HCT116 (cell line): Measurements from ENCODE around the gene XPNPEP1. TPM values are rescaled to one million over a fixed set of nuclear protein-coding genes. Genes with fewer than 3 reads are reported as not detected.

Source experiments
- ATAC-seq: fragments of 200-7000 bp; cut with Tn5 transposase; 2 replicates; pipeline ENCODE4 v1.9.1; 2020; ENCODE audit warnings: mild to moderate bottlenecking, moderate library complexity
- BruUV-seq: library from RNA; stranded (reverse); fragments of 400-500 nt; replicated peaks from 2 replicates; lab custom pipeline; 2021; lab: Mats Ljungman, UMichigan
- CTCF ChIA-PET: fragments of 300-600 bp; sonication (Branson Sonifier 250); formaldehyde crosslinking; loops from one replicate; lab custom pipeline; 2021; ENCODE audit warnings: antibody characterized with exemption; lab: Charles Lee
- POLR2A ChIA-PET: fragments of 300-600, 350-600 bp; sonication (Branson Sonifier 250); formaldehyde crosslinking; loops from one replicate; lab custom pipeline; 2021; ENCODE audit warnings: antibody characterized with exemption; lab: Charles Lee
- RAD21 ChIA-PET, 2 experiments: fragments of 300-600 bp; sonication (Branson Sonifier 250); formaldehyde crosslinking; loops; one replicate each; lab custom pipeline; 2023; ENCODE audit warnings: low total read pairs in 2 of 2; ENCODE audit not compliant: uncharacterized antibody in 2 of 2, unreplicated experiment in 2 of 2, low non-redundant PET in 1 of 2; lab: Charles Lee
- DNase-seq: peaks from one replicate; pipeline ENCODE4 v3.0.0-alpha.2; 2010; ENCODE audit warnings: low read depth, low spot score
- H2AFZ ChIP-seq: fragments of 200-600 bp; shearing (Covaris generic), sonication (generic); 2 replicates; pipeline ENCODE4 v1.6.1; 2017; ENCODE audit warnings: low read depth, mixed run types, mixed read lengths, antibody characterized with exemption, low read length; ENCODE audit not compliant: poor library complexity, severe bottlenecking
- H3K27ac ChIP-seq: 2 replicates; pipeline ENCODE4 v1.5.1; 2012; ENCODE audit warnings: low read depth, low read length
- H3K27me3 ChIP-seq: fragments of 200-600 bp; sonication (generic); 2 replicates; pipeline ENCODE4 v1.6.1; 2016; ENCODE audit warnings: mixed run types, low read length, mixed read lengths; ENCODE audit not compliant: insufficient read depth
- H3K36me3 ChIP-seq, 2 experiments: fragments of 200-500 bp in 1 of 2; fragments of 200-600 bp in 1 of 2; sonication (Bioruptor generic) in 1 of 2; sonication (generic) in 1 of 2; 2 replicates each; pipeline versions ENCODE4 v1.5.1 to v1.6.1; 2014 to 2016; ENCODE audit warnings: low read length in 2 of 2, inconsistent platforms in 1 of 2, mixed read lengths in 1 of 2, mixed run types in 1 of 2; ENCODE audit not compliant: insufficient read depth in 2 of 2, control insufficient read depth in 1 of 2
- H3K4me1 ChIP-seq, 2 experiments: fragments of 200-600 bp in 1 of 2; sonication (generic) in 1 of 2; 2 replicates each; pipeline versions ENCODE4 v1.5.1 to v1.6.1; 2012 to 2017; ENCODE audit warnings: low read length in 2 of 2, inconsistent platforms in 1 of 2, mild to moderate bottlenecking in 1 of 2, mixed read lengths in 1 of 2, mixed run types in 1 of 2, moderate library complexity in 1 of 2; ENCODE audit not compliant: insufficient read depth in 2 of 2, control insufficient read depth in 1 of 2
- H3K4me2 ChIP-seq: fragments of 200-600 bp; sonication (generic); 2 replicates; pipeline ENCODE4 v1.6.1; 2017; ENCODE audit warnings: mixed run types, low read length, mixed read lengths
- H3K4me3 ChIP-seq, 2 experiments: fragments of 200-600 bp in 1 of 2; sonication (generic) in 1 of 2; replicated peaks in 1 of 2; 2 replicates each; pipeline ENCODE4 v1.5.1; 2011 to 2016; ENCODE audit warnings: low read length in 2 of 2, control low read depth in 1 of 2, low read depth in 1 of 2, mild to moderate bottlenecking in 1 of 2, mixed read lengths in 1 of 2, mixed run types in 1 of 2
- H3K79me2 ChIP-seq: fragments of 200-600 bp; sonication (generic); 2 replicates; pipeline ENCODE4 v1.6.1; 2017; ENCODE audit warnings: mild to moderate bottlenecking, mixed run types, low read length, moderate library complexity, mixed read lengths; ENCODE audit not compliant: insufficient read depth
- H3K9ac ChIP-seq: fragments of 200-600 bp; sonication (generic); 2 replicates; pipeline ENCODE4 v1.6.1; 2016; ENCODE audit warnings: low read length, mixed read lengths
- H3K9me2 ChIP-seq: fragments of 200-600 bp; sonication (generic), shearing (Covaris generic); 2 replicates; pipeline ENCODE4 v1.6.1; 2017; ENCODE audit warnings: mixed run types, mild to moderate bottlenecking, moderate library complexity; ENCODE audit not compliant: insufficient read depth
- H3K9me3 ChIP-seq, 2 experiments: fragments of 200-500 bp in 1 of 2; fragments of 200-600 bp in 1 of 2; sonication (Bioruptor generic) in 1 of 2; sonication (generic) in 1 of 2; 2 replicates each; pipeline ENCODE4 v1.6.1; 2014 to 2017; ENCODE audit warnings: low read length in 2 of 2, mixed read lengths in 2 of 2, inconsistent platforms in 1 of 2, low read depth in 1 of 2, mild to moderate bottlenecking in 1 of 2, mixed run types in 1 of 2, moderate library complexity in 1 of 2; ENCODE audit not compliant: control insufficient read depth in 1 of 2, insufficient read depth in 1 of 2
- H4K20me1 ChIP-seq: fragments of 200-600 bp; sonication (generic), shearing (Covaris generic); 2 replicates; pipeline ENCODE4 v1.6.1; 2017; ENCODE audit warnings: mixed run types, mild to moderate bottlenecking, moderate library complexity; ENCODE audit not compliant: insufficient read depth
- CBX3 ChIP-seq: IDR thresholded peaks from 2 replicates; pipeline ENCODE4 v1.6.1; 2012; ENCODE audit warnings: low read depth
- ELF1 ChIP-seq: IDR thresholded peaks from 2 replicates; pipeline ENCODE4 v1.6.1; 2012; ENCODE audit warnings: low read depth, borderline replicate concordance
- POLR2AphosphoS5 ChIP-seq: IDR thresholded peaks from 2 replicates; pipeline ENCODE4 v1.6.1; 2011; ENCODE audit warnings: mild to moderate bottlenecking, low read depth, low read length, moderate library complexity
- SIN3A ChIP-seq: IDR thresholded peaks from 2 replicates; pipeline ENCODE4 v1.6.1; 2012; ENCODE audit warnings: low read depth
- ZBTB33 ChIP-seq: IDR thresholded peaks from 2 replicates; pipeline ENCODE4 v1.6.1; 2011; ENCODE audit warnings: mild to moderate bottlenecking, low read length, moderate library complexity; ENCODE audit not compliant: insufficient replicate concordance; ENCODE audit errors: extremely low read depth
- ZNF274 ChIP-seq: fragments of 200-500 bp; sonication (Bioruptor generic); IDR thresholded peaks from 2 replicates; pipeline ENCODE4 v1.6.1; 2014; ENCODE audit warnings: mild to moderate bottlenecking, low read depth, low read length, inconsistent platforms
- intact Hi-C: fragments of 100-400 bp; cut with micrococcal nuclease; formaldehyde crosslinking; loops from 2 replicates; pipeline ENCODE4 v1.10.0; 2022
- total RNA-seq: library from RNA; stranded (reverse); gene quantifications from one replicate; pipeline ENCODE4 v1.2.1, GENCODE V29; 2021; ENCODE audit not compliant: unreplicated experiment

XPNPEP1 gene
- total RNA-seq, 1 experiment from 2014 or later: 87.3 TPM

DNA sequence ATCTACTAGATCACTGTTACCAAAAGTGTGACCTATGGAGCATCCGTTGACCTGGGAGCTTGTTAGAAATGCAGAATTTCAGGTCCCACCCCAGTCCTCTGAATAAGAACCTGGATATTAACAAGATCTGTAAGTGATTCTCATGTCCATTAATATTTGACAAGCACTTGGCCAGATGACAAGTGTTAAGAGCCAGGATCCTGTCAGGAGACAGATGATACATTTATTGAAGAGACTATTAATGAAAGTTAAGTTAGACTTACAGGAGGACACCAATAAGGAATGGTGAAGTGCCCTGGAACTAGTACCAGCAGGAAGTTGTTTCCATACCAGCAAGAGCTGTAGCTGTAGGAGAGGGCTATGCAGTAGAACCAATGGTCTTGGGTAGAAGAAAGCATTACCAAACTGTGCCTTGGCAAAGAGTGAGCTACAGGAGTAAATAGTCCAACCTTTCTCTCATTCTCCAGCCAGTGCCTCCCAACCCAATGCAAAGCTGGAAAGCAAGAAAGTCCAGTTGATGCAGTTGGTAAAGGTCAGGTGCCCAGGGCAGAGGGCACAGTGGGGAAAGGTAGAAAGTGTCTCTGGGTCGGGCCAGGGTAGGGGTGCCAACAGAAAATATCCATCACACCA is 49.2 kb upstream of the XPNPEP1 start (continued):
- TF ChIP-seq CBX3 (no peak), ZNF274 (no peak), ZBTB33 (no peak), ELF1 (no peak)
- TF ChIP-seq, all 23 proteins: peak for 0

- BruUV-seq: no TSS peak
- no peak overlapping the region for H3K4me2 ChIP-seq
- intact Hi-C loops: no loop called here
- no peaks in the 10 kb centered on the region for H3K36me3 ChIP-seq
- POLR2A ChIA-PET: no interaction called here
- H3K4me3 ChIP-seq: no peak overlapping the region
- no peaks in the 10 kb centered on the region for H3K79me2 ChIP-seq
- RAD21 ChIA-PET: no interaction called here
- H3K4me1 ChIP-seq: no peaks in the 10 kb centered on the region
- no peaks in the 10 kb centered on the region for H3K9me3 ChIP-seq
- CTCF ChIA-PET: no interaction called here
- ATAC-seq (no peak), DNase-seq (no peak)
- no peak overlapping the region for H3K27ac ChIP-seq
- no peaks in the 10 kb centered on the region for H3K27me3 ChIP-seq
- no peaks in the 10 kb centered on the region for H4K20me1 ChIP-seq
- no peaks in the 10 kb centered on the region for H3K9me2 ChIP-seq
- TF ChIP-seq CBX3: no peak
- TF ChIP-seq POLR2AphosphoS5: no peak
- TF ChIP-seq SIN3A: no peak
- no peak overlapping the region for H2AFZ ChIP-seq
- no peak overlapping the region for H3K9ac ChIP-seq
These were observed 48.3 kb upstream of the XPNPEP1 start for GRCh38 chr10:109971634-109972033.
